Thymus (tissue), 11 donors: ENCODE results near the gene CIC. TPM values are rescaled to one million over a fixed set of nuclear protein-coding genes. Genes with fewer than 3 reads are reported as not detected.

Experiments
- DNase-seq, 9 donors: peaks; one replicate each; pipeline ENCODE4 v3.0.0-alpha.2; 2013; ENCODE audit warnings: low spot score in 9 of 9, low read depth in 6 of 9, missing footprints in 1 of 9
- H3K27ac ChIP-seq, 2 donors: one replicate each; pipeline ENCODE4 v1.5.1; 2013; ENCODE audit warnings: control low read depth in 1 of 2, low read depth in 1 of 2, low read length in 1 of 2, mild to moderate bottlenecking in 1 of 2, moderate library complexity in 1 of 2
- H3K27me3 ChIP-seq, 2 donors: one replicate each; pipeline ENCODE4 v1.5.1; 2013; ENCODE audit warnings: low read length in 1 of 2; ENCODE audit not compliant: control insufficient read depth in 2 of 2, insufficient read depth in 1 of 2
- H3K36me3 ChIP-seq, 2 donors: one replicate each; pipeline ENCODE4 v1.5.1; 2013; ENCODE audit warnings: low read length in 1 of 2, mild to moderate bottlenecking in 1 of 2, moderate library complexity in 1 of 2; ENCODE audit not compliant: control insufficient read depth in 2 of 2, insufficient read depth in 2 of 2
- H3K4me1 ChIP-seq, 2 donors: one replicate each; pipeline ENCODE4 v1.5.1; 2013; ENCODE audit warnings: low read length in 2 of 2; ENCODE audit not compliant: control insufficient read depth in 2 of 2, insufficient read depth in 2 of 2
- H3K4me3 ChIP-seq, 2 donors: one replicate each; pipeline ENCODE4 v1.5.1; 2013; ENCODE audit warnings: low read length in 2 of 2, control low read depth in 1 of 2, mild to moderate bottlenecking in 1 of 2
- H3K9me3 ChIP-seq, 2 donors: one replicate each; pipeline ENCODE4 v1.5.1; 2013; ENCODE audit warnings: low read length in 1 of 2, mild to moderate bottlenecking in 1 of 2; ENCODE audit not compliant: control insufficient read depth in 2 of 2, insufficient read depth in 1 of 2
- WGBS: extraction: QIAGEN DNeasy Blood & Tissue Kit; methylation state at CpG from one replicate; pipeline ENCODE4 v1.1.7; 2013; 5-methylcytosine and 5-hydroxymethylcytosine counted together
- polyA plus RNA-seq: library from polyadenylated mRNA; stranded (reverse); fragments of 200-250 nt; gene quantifications from one replicate; pipeline ENCODE4 v1.2.3, GENCODE V29; 2013
- total RNA-seq: library from RNA; stranded (reverse); fragments of 120-200 nt; gene quantifications from one replicate; pipeline ENCODE4 v1.2.4, GENCODE V29; 2013
- donor health status: healthy.

CIC gene
- total and polyA plus RNA-seq, 2 donors: 8.3 to 52.2 TPM

- H3K27ac ChIP-seq: no peak overlapping the region
- H3K27me3 ChIP-seq: peaks cover 29 to 42% of the 10 kb centered on the region in 2 donors
- peaks cover 1 to 5% of the 10 kb centered on the region in 2 donors for H3K9me3 ChIP-seq
- WGBS: 97% methylated on average over 14 of the region's 14 CpGs
- peaks cover 0 to 4% of the 10 kb centered on the region in 2 donors for H3K4me1 ChIP-seq
- H3K36me3 ChIP-seq: no peaks in the 10 kb centered on the region
- H3K4me3 ChIP-seq: no peak overlapping the region
- DNase-seq: no peak
Measured at GRCh38 chr19:42309686-42310085, 40.6 kb downstream of the CIC start.

GRCh38 chr19:42311657-42312056 lies 42.6 kb downstream of the CIC start:
- peaks cover 42 to 62% of the 10 kb centered on the region in 2 donors for H3K27me3 ChIP-seq
- H3K4me3 ChIP-seq: no peak overlapping the region
- H3K27ac ChIP-seq: no peak overlapping the region
- H3K9me3 ChIP-seq: peaks cover 1 to 5% of the 10 kb centered on the region in 2 donors
- H3K4me1 ChIP-seq: peaks cover 0 to 4% of the 10 kb centered on the region in 2 donors
- WGBS: 88% methylated on average over 2 of the region's 2 CpGs
- no peak for DNase-seq
- no peaks in the 10 kb centered on the region for H3K36me3 ChIP-seq

GRCh38 chr19:42312370-42312769 lies 43.3 kb downstream of the CIC start:
- no peak for DNase-seq
- H3K36me3 ChIP-seq: no peaks in the 10 kb centered on the region

GRCh38 chr19:42313096-42313839 lies 44.2 kb downstream of the CIC start, which contains the start of gene TMEM145:
Gene TMEM145, plus strand, starts transcription at chr19:42313309. Its CDS starts 68 bp downstream, at chr19:42313377.
- Histone ChIP-seq H3K9me3 (peaks cover 0 to 5% of the 10 kb centered on the region in 2 donors), H3K27ac (no peak within 1 kb of the TSS), H3K4me3 (peak within 1 kb of the TSS in 1 of 2 donors; percentile 34), H3K36me3 (no peaks in the 10 kb centered on the region), H3K27me3 (peaks cover 46 to 75% of the 10 kb centered on the region in 2 donors), H3K4me1 (peaks cover 0 to 4% of the 10 kb centered on the region in 2 donors)
- DNase-seq: peak in 2 of 9 donors; percentile 33 to 48
- WGBS: 2% methylated on average over 67 of the region's 67 CpGs

More at GRCh38 chr19:42312370-42312769, 43.3 kb downstream of the CIC start:
- Histone ChIP-seq H3K27me3 (peaks cover 46 to 69% of the 10 kb centered on the region in 2 donors), H3K4me1 (peaks cover 0 to 4% of the 10 kb centered on the region in 2 donors), H3K4me3 (no peak overlapping the region), H3K9me3 (peaks cover 0 to 5% of the 10 kb centered on the region in 2 donors), H3K27ac (no peak overlapping the region)
- WGBS: 92% methylated on average over 5 of the region's 5 CpGs

- H3K27ac ChIP-seq: no peak overlapping the region
- peaks cover 0 to 5% of the 10 kb centered on the region in 2 donors for H3K9me3 ChIP-seq
- H3K4me1 ChIP-seq: peaks cover 0 to 4% of the 10 kb centered on the region in 2 donors
- no peak for DNase-seq
- WGBS: 36% methylated on average over 26 of the region's 26 CpGs
- no peak overlapping the region for H3K4me3 ChIP-seq
- H3K36me3 ChIP-seq: no peaks in the 10 kb centered on the region
- peaks cover 46 to 75% of the 10 kb centered on the region in 2 donors for H3K27me3 ChIP-seq
Measured at GRCh38 chr19:42313840-42314755, 45.0 kb downstream of the CIC start.

- H3K27me3 ChIP-seq: peaks cover 46 to 80% of the 10 kb centered on the region in 2 donors
- no peaks in the 10 kb centered on the region for H3K36me3 ChIP-seq
- 89% methylated on average over 5 of the region's 5 CpGs for WGBS
- no peak for DNase-seq
- no peak overlapping the region for H3K27ac ChIP-seq
- H3K9me3 ChIP-seq: peaks cover 0 to 5% of the 10 kb centered on the region in 2 donors
- no peak overlapping the region for H3K4me3 ChIP-seq
- peaks cover 0 to 4% of the 10 kb centered on the region in 2 donors for H3K4me1 ChIP-seq
Measured at GRCh38 chr19:42315024-42315423, 46.0 kb downstream of the CIC start.

GRCh38 chr19:42316223-42317211 lies 47.5 kb downstream of the CIC start:
- peaks cover 0 to 4% of the 10 kb centered on the region in 2 donors for H3K4me1 ChIP-seq
- 29% methylated on average over 28 of the region's 28 CpGs for WGBS
- H3K36me3 ChIP-seq: no peaks in the 10 kb centered on the region
- peaks cover 0 to 5% of the 10 kb centered on the region in 2 donors for H3K9me3 ChIP-seq
- H3K27ac ChIP-seq: no peak overlapping the region
- H3K4me3 ChIP-seq: no peak overlapping the region
- peaks cover 45 to 85% of the 10 kb centered on the region in 2 donors for H3K27me3 ChIP-seq
- no peak for DNase-seq

- Histone ChIP-seq H3K27me3 (peaks cover 43 to 85% of the 10 kb centered on the region in 2 donors), H3K4me1 (peaks cover 0 to 4% of the 10 kb centered on the region in 2 donors), H3K36me3 (no peaks in the 10 kb centered on the region), H3K27ac (no peak overlapping the region), H3K4me3 (no peak overlapping the region), H3K9me3 (peaks cover 2 to 5% of the 10 kb centered on the region in 2 donors)
- 94% methylated on average over 13 of the region's 13 CpGs for WGBS
- no peak for DNase-seq
Measured at GRCh38 chr19:42317535-42317934, 48.5 kb downstream of the CIC start.
